ENCODE measurements around the gene CD200.
A peak's percentile ranks its signal among the peaks of the same experiment; 100 is the strongest.

Gene CD200, protein sequence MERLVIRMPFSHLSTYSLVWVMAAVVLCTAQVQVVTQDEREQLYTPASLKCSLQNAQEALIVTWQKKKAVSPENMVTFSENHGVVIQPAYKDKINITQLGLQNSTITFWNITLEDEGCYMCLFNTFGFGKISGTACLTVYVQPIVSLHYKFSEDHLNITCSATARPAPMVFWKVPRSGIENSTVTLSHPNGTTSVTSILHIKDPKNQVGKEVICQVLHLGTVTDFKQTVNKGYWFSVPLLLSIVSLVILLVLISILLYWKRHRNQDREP

DNA sequence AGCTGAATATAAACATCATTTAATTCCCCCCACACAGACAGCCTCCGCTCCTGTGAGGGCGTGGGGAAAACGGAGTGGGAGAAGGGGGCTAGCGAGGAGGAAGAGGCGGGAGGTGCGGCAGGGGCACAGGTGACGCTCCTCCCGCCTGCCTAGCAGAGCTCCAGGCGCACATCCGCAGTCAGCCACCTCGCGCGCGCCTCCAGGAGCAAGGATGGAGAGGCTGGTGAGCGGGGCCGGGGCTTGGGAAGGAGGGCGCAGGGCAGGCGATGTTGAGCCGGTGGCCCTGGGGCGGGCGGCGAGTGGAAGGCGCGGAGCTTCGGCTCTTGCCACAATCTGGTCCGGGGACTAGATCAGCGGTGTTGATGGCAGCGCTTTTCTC lies at the start of gene CD200:
Gene CD200 (plus strand): TSS at position 155 of the 379 bp plus-strand sequence. CDS start 57 bp downstream, at position 212.
- peak; percentile 64 to 82 for DNase-seq

DNA sequence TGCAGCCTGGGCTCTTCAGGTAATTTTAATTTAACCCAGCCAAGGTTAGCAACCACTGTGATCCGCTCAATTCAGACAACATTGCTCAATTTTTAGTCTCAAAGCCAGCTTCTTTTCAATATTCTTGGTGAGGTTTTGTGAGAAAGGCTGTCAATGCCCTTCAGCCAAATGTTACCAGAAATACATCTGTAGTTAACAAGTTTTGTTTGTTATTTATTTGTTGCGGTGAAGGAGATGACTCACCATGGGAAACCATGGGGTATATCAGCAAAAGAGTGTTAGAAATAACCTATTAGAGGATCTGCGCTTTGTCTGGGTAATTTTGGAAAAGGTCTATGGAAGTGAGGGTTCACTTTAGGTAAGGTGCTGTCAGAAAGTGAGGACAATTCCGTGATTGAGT lies 43.9 kb upstream of the CD200 start:
- no peak for DNase-seq

DNA sequence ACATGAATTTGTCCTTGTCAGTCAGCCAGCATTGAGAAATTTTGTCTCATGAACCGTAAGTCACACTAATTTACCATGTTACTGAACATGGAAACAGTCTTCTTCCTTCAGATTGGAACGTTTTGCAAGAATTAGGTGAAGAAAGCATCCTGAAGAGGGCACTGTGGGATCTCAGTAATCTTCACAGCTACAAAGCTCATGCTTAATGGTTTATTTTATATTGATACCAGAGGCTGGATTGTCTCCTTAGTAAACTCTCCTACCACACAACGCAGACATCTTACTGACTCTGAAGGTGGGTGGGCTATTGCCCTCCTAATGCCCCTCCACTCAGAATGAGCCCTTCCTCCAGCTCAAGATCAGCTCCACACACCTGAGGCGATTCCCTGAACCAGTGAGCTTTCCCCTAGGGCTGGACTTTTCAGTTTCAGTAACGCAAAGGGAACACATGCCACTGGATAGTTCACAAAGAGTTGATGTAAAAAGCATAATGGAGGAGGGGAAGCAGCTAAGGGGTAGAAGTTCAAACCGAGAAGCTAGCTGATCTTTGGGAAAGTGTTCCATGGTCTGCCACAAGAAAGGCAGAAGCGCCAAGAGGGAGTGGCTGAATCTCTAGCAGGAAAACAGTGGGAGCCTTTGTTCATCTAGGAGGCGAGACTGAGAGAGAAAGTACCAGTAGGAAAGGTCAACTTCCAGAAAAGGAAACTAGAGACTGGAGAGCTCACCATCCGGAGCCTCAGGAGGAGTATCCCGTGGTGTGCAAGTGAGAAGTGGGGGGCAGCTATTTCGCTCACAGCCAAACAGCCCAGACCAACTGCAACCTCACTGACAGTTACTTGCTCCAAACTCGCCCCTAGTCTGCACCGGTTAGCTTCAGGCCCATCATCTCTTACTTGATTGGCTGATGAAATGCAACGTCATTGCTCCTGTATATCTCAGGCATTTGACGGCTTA lies 39.3 kb upstream of the CD200 start, which contains the start of gene SLC9C1:
Gene SLC9C1 (minus strand): TSS at position 849 of the 954 bp plus-strand sequence. CDS start 7,425 bp downstream, outside the sequence.
- peak in 1 of 2 experiments; percentile 15 for DNase-seq

DNA sequence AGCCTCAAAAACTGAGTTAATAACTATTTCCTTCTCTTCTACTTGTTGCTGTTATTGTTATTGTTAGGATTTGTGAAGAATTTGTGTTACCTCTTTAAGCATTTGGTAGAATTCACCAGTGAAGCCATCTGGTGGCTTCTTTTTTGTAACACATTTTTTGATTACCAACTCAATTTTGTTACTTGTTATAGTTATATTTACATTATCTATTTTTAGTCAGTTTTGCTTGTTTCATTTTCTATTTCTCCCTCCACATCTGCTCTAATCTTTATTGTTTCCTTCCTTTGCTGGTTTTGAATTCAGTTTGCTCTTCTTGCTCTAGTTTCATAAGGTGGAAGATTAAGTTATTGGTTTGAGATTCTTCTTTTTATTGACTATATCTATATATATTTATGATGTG lies 35.2 kb upstream of the CD200 start:
- no peak for DNase-seq

DNA sequence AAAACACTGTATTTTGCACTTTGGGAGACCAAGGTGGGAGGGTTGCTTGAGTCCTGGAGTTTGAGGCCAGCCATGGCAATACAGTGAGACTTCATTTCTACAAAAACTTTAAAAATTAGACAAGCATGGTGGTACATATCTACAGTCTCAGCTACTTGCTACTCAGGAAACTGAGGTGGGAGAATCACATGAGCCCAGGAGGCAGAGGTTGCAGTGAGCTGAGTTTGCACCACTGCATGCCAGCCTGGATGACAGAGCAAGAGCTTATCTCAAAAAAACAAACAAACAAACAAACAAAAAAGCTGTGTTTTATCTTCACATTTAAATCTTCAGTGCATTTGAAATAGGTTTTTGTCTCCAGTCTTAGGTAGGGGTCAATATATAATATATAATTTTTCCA lies 34.2 kb upstream of the CD200 start:
- no peak for DNase-seq

DNA sequence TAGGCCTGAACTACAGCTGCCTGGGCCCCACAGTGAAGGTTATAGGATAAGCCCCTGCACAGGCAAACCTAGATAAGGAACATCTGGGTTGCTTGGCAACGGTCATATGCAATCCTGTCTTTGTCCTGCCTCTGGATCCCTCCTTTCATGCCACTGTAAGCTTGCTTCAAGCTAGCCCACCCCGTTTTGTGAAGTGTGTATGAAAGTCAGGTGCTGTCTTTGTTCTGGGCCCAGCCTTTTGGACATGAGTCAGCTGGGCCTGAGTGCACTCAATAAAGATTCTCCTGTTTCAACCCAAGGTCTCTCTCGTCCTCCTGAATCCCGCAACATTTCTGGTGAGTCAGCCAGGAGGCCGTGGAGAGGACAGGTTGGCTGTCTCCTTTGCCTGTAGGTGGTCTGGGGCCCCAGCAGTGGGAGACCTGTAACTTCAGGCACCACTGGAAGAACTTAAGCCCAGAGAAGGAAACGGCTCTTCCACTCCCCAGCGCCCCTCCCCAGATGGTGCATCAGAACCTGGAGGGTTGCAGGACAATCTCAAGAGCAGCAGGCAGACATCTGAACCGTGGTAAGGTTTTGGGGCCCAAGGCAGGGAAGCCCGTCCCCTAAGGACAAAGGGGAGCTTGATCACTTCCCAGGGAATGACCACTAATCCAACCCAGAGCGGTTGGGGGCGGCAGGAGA lies 30.7 kb upstream of the CD200 start:
- no peak for DNase-seq

DNA sequence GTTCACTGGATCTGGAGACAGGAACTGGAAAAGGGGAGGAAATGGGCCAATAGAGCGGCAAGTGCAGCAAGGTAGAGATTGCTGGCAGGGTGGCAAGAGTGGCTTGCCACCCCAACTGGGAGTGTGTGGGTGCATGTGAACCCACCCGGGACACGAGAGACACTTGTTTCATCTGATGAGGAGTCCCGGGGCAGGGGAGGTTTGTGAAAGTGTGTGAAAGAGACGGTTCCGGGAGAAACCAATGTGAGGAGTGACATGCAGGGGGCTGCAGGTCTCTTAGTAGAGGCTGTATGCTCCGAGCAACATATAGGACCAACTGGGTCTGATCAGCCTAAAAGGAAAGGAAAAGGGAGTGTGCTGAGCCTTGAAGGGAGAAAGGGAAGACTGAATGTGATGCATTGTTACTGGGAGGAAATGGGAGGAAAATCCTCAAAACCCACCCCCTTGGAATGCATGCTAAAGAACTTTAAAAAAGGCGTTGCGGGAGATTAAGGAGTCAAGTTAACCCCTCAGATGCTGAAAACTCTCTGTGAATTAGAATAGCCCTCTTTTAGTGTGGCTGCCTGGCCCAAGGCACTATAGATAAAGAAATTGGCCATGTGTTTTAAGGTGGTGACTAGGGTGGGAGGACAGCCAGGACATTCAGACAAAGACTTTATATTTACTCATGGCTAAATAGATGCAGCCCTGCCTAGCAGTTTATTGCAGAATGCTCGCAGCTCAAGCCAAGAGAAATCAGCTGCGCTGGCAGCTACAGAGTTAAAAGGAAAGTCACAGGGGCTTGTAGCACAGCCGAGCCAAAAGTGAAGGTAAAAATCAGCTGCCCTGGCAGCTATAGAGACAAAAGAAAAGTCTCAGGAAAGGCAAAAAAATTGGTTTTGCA lies 29.8 kb upstream of the CD200 start:
- no peak for DNase-seq

DNA sequence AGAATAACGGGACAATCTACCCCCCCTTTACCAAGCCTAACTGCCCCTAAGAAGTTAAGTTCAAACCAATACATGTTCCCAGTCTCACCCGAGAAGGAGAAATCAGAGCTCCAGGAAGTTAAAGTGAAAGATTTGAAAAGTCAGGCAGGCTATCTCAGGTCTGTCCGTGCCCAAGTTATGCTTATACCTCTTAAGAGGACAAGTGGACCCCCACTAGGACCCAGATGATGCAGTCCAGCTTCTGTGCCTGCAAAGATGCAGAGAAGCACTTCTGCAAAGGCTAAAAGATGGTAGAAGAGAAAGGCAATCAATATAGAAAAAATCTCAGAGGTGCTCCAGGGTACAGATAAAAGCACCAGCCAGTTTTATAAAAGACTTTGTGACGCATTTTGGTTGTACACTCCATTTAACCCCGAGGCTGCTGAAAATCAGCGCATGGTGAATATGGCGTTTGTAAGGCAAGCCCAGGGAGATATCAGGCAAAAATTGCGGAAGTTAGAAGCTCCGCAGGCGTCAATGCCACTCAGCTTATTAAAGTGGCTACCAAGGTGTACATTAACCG lies 29.1 kb upstream of the CD200 start:
- no peak for DNase-seq

DNA sequence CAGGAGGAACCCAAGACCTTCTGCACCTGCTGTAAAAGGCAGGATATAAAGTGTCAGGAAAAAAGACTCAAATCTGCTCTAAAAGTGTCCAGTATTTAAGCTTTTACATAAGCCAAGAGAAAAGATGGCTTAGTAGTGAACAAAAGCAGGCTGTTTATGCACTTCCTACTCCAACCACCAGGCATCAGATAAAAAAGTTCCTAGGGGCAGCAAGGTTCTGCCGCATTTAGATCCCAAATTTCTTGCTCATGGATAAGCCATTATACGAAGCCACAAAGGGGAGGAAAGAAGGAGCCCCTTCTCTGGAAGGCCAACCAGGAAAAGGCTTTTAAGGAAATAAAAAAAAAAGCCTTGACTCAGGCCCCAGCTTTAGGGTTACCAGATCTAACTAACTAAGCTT lies 28.3 kb upstream of the CD200 start:
- DNase-seq: no peak

DNA sequence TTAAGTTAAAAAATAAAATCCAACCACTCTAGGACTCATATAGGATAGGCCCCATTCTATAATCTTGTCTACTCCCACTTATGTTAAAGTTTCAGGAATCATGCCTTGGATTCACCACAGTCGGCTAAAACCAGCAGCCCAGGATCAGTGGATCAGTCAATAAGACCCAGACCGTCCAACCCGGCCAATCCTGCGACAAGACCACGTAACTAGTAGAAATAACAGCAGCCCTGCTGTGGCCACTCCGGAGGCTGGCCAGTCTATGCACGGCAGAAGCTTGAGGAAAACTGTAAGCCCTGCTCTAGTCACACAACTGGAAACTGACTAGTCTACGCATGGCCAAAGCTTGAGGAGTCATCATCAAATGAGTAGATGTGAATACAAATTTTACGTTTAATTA lies 26.1 kb upstream of the CD200 start:
- DNase-seq: no peak

DNA sequence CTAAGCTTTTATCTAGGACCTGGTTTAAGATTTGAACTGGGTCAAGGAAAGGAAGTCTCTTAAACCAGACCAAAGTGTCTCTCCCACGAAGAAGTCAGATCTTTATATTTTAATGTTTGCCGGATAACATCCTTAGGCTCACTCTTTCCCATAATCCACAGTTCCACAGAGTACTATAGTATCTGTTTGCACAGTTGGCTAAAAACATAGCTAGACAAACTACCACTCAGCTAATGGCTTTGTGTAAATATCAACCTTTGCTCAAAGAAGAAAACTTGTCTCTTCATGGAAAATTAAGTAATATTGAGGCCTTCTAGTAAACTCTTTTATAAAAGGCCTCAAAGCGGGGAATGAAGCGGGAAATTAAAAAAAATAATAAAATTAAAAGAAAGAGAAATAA lies 25.4 kb upstream of the CD200 start:
- DNase-seq: no peak

DNA sequence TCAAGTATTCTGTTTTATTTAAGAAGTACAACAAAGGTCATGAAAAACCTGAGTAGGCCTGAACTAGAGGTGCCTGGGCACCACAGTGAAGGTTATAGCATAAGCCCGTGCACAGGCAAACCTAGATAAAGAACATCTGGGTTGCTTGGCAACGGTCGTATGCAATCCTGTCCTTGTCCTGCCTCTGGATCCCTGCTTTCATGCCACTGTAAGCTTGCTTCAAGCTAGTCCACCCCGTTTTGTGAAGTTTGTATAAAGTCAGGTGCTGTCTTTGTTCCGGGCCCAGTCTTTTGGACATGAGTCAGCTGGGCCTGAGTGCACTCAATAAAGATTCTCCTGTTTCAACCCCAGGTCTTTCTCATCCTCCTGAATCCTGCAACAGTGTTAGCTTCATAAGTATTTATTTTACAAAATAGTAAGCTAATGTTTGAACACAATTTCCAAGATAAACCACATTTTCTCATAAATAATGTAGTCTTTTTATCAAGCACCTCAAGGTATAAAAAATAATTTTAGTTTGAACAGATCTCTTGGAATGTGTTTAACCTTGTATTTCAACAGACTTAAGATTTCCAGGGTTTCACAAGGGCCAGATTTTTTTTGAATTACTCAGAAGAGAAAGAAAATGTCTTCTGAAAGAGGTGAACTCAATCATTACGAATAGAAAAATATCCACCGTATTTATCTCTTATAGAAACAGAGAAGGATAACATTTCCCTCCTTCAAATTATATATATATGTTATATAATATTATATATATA lies 24.6 kb upstream of the CD200 start:
- no peak for DNase-seq

DNA sequence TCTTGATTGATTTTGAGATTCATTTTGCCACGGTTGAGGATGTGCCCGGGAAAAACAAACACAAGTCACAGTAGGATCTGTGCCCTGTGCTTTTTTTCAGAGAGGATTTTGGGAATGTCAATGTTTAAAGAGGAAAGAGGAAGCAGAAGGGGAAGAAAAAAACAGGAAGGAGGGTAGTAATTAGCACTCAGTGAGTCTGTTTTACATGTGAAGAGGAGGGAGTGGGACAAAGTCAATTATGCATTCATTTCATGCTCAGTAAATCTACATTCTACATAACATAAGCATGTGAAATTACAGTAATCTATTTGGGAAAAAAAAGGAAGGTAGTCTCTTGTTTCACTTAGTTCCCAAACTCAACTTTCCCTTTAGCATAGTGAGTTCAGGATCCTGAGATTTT lies 18.3 kb upstream of the CD200 start:
- DNase-seq: no peak

DNA sequence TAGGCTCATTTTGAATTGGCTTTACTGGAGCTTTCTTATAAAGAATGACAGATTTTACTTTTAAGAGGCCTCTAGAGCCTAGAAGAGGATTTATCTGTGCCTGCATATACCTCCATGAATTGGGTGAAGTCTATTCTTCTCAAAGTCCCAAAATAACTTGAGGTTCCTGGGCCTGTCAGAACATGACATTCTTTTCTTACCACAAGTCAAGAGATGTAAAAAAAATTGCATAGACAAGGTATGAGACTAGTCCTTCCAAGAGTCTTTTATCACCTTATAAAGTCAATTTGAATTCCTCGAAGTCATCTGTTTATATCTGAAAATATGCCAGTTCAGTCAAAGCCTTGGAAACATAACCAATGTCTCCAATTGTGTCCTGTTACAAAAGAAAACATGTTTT lies 17.2 kb upstream of the CD200 start:
- no peak for DNase-seq

DNA sequence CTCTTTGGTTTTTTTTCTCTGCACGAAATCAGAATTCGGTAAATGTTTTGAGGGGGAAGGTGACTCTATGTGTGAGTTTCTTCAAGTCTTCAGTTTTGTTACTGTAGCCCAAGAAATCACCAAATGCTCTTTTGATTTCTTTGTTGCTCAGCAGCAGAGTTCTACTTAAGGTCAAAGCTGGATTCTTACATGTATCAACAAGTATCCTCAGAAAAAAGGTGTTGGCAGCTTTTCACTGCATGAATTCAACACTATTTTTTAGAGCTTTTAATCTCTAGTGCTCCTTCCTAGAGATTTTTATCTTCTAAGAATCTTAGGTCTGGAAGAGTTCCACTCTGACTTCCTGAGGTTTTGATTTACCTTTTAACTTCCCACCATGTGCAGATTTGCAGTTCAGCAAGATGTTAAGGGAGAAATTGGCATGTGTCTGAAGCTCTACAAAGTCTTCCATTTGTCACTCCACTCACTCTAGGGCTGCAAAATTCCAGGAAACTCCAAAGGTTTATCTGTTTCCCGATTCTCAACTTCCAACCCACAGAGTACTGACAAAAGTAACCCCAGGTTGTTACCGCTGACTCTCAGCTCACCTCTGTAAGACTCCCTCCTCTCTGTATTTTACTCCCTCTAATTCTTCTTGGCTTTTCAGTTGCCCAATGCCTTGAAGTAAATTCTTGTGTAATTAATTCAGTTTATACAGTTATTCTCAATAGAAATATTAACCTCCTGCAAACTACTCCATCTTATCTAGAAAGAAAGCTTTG lies 13.3 kb upstream of the CD200 start:
- DNase-seq: no peak

DNA sequence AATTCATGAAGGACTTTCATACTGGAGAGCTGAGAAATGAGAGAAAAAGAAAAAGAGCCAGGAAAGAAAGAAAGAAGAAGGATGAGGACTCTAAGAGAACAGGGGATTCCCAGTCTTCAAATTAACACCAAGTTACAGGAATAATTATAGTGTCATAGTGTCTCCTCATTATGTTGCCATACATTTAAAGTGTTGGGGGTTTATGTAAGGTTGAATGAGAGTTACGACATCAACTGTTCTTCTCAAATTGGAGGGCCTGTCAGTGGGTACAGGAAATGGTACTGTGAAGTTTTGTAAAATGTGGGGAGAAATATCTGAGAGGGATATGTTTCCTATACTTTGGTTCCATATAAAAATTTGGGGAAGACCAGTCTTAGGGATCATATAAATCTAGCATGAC lies 12.3 kb upstream of the CD200 start:
- no peak for DNase-seq

DNA sequence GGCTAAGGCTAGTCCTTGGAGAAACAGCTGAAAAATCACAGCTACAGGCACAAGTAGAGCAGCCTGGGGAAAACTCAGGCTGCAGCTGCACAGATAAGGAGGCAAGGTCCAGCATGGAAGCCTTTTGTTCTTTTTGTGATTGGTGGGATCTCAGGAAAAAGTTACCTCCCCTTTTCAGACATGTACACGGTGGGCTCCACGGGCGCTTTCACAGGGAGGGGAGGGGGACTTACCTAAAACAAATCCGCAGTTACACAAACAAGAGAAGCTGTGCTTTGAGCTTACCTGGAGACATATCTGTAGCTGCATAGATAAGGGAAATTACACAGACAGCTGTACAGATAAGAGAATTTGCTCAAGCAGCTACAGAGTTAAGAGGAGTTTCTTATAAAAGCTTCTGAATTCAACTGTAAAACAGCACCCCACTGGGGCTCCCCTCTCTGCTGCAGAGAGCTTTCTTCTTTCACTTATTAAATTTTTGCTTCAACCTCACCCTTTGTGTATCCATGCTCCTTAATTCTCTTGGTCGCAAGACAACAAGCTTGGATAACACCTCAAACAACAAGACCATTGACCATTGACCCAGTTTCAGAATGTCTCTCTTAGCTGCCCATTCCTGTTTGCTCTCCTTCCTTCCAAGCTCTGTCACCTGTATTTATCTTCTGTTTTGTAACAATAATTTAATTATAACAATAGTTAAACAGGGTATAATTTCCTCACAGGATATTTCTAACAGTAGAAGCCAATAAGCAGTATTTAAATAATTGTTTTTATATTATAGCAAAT lies 10.9 kb upstream of the CD200 start:
- no peak for DNase-seq

DNA sequence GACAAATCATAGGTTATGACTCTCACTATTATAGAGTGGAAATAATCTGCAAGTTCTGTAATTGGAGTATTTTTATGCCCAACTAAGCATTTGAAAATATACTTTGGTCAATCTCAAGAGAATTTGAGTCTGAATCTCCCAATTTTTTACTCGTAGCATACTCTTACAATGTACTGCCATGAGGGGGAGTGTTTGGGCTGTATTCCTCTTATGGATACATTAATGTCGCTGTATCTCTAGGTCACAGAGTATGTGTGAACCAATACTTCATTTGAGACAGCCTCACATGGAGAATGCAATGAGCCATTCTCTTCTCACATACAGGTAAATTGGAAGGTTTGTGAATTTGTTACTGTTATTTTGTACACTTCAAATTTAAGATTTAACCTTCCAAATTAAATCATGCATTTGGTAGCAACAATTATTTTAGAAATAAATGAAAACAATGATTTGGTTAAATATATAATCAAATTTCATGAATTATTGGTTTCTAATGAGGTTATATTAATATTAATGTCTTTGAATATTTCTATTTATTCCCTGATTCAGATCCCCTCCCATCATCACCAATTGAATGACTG lies 5.5 kb upstream of the CD200 start:
- peak in 1 of 2 experiments; percentile 20 for DNase-seq

DNA sequence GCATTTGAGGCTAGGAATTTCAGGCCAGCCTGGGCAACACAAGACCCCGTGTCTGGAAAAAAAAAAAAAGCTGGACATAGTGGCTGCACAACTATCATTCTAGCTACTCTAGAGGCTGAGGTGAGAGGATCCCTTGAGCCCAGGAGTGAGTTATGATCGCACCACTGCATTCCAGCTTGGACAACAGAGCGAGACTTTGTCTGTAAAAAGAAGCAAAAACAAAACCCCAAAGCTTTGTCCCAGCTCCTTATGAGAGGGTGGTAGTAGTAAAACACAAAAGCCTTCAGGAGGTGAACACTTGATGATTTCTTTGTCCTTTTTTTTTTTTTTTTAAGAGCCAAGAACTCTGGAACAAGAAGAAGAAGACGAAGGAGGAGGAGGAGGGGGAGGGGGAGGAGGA lies 1.1 kb upstream of the CD200 start:
- DNase-seq: no peak
